Measurements from ENCODE around the gene DRD1.

GRCh38 chr5:175460126-175460525 lies 16.1 kb upstream of the DRD1 start:
- no peak for TF ChIP-seq POLR2A (IDR thresholded peaks at IDR 0.05)
- peak in 3 of 6 experiments; percentile 28 to 47 (median 37) for TF ChIP-seq CTCF (IDR thresholded peaks at IDR 0.05)
